ENCODE results near the gene MMP1. TPM values are rescaled to one million over a fixed set of nuclear protein-coding genes. Genes with fewer than 3 reads are reported as not detected.

Gene MMP1
- total RNA-seq, 1 donor from 2014 or later, result 4.1 TPM

DNA sequence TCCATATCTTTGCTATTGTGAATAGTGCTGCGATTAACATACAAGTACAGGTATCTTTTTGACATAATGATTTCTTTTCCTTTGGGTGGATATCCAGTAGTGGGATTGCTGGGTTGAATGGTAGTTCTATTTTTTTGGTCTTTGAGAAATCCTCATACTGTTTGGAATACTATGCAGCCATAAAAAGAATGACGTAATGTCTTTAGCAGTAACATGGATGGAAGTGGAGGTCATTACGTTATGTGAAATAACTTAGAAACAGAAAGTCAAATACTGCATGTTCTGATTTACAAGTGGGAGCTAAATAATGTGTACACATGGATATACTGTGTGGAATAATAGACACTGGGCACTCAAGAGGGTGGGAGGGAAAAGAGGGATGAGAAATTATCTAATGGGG is 13.6 kb downstream of the MMP1 start:
- H3K27me3 Mint-ChIP-seq (ENCODE audit: low read depth), result no peaks in the 10 kb centered on the region
- no peak overlapping the region for H3K27ac Mint-ChIP-seq (ENCODE audit: unreplicated experiment)
- peaks cover 1% of the 10 kb centered on the region for H3K36me3 Mint-ChIP-seq (ENCODE audit: low read depth)
- no peak overlapping the region for H3K4me3 Mint-ChIP-seq (ENCODE audit: unreplicated experiment)
- peaks cover 4% of the 10 kb centered on the region for H3K9me3 Mint-ChIP-seq (ENCODE audit: low read depth)
- peaks cover 12% of the 10 kb centered on the region for H3K4me1 Mint-ChIP-seq (ENCODE audit: low read depth)
- DNase-seq (ENCODE audit: low spot score), result no peak
- TF ChIP-seq, protein P1, sequence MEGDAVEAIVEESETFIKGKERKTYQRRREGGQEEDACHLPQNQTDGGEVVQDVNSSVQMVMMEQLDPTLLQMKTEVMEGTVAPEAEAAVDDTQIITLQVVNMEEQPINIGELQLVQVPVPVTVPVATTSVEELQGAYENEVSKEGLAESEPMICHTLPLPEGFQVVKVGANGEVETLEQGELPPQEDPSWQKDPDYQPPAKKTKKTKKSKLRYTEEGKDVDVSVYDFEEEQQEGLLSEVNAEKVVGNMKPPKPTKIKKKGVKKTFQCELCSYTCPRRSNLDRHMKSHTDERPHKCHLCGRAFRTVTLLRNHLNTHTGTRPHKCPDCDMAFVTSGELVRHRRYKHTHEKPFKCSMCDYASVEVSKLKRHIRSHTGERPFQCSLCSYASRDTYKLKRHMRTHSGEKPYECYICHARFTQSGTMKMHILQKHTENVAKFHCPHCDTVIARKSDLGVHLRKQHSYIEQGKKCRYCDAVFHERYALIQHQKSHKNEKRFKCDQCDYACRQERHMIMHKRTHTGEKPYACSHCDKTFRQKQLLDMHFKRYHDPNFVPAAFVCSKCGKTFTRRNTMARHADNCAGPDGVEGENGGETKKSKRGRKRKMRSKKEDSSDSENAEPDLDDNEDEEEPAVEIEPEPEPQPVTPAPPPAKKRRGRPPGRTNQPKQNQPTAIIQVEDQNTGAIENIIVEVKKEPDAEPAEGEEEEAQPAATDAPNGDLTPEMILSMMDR (IDR thresholded peaks at IDR 0.05), result no peak

DNA sequence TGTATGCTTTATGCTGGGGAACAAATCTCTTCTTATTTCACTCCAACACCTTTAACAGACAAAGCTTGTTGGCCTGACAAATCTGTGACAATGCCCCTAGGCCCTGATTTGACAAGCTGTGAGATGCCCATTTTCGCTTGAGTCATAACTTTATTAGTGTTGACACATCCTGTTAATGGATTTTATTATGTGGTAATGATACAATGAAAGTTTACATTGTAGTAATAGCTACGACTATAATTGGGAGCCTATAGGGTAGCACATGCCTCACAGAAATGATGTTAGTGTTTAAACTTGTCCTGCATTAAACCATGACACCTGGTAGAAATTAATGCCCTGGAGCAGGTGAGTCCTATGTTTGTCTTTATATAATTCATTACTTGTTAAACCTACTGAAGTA is 14.2 kb downstream of the MMP1 start:
- Mint-ChIP-seq H3K27me3 (ENCODE audit: low read depth) (no peaks in the 10 kb centered on the region), H3K9me3 (ENCODE audit: low read depth) (peaks cover 4% of the 10 kb centered on the region), H3K27ac (ENCODE audit: unreplicated experiment) (no peak overlapping the region), H3K4me3 (ENCODE audit: unreplicated experiment) (no peak overlapping the region), H3K4me1 (ENCODE audit: low read depth) (peaks cover 12% of the 10 kb centered on the region), H3K36me3 (ENCODE audit: low read depth) (peaks cover 1% of the 10 kb centered on the region)
- TF ChIP-seq, protein P1 (IDR thresholded peaks at IDR 0.05), result no peak
- DNase-seq (ENCODE audit: low spot score), result no peak

DNA sequence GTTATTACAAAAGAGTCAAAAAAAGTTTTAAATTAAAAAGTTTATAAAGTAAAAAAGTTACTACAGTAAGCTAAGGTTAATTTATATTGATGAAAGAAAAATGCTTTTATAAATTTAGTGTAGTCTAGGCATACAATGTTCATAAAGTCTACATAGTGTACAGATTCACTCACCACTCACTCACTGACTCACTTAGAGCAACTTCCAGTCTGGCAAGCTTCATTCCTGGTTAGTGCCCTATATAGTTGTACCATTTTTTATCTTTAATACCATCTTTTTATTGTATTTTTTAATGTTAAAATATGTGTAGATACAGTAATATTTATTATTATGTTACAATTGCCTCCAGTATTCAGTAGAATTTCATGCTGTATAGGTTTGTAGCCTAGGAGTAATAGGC is 14.9 kb downstream of the MMP1 start:
- H3K4me3 Mint-ChIP-seq (ENCODE audit: unreplicated experiment), result no peak overlapping the region
- H3K4me1 Mint-ChIP-seq (ENCODE audit: low read depth), result peaks cover 12% of the 10 kb centered on the region
- no peak overlapping the region for H3K27ac Mint-ChIP-seq (ENCODE audit: unreplicated experiment)
- DNase-seq (ENCODE audit: low spot score), result no peak
- peaks cover 4% of the 10 kb centered on the region for H3K9me3 Mint-ChIP-seq (ENCODE audit: low read depth)
- peaks cover 1% of the 10 kb centered on the region for H3K36me3 Mint-ChIP-seq (ENCODE audit: low read depth)
- TF ChIP-seq, protein P1 (IDR thresholded peaks at IDR 0.05), result no peak
- no peaks in the 10 kb centered on the region for H3K27me3 Mint-ChIP-seq (ENCODE audit: low read depth)

DNA sequence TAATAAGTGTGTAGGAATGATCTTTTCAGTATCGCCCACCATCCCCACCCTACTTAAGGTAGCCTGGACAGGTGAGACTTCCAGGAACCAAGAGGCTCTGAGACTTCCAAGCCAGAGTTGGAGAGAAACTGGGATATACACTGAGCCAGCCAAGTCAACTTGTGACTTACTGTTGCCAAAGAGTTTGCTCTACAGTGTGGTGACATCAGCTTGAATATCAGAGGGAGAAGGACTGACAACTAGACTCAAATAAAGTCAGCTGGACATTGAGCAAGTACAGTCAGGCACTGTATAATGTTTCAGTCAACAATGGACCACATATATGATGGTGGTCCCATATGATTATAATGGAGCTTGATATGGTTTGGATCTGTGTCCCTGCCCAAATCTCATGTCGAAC is 16.3 kb downstream of the MMP1 start:
- H3K36me3 Mint-ChIP-seq (ENCODE audit: low read depth), result peaks cover 1% of the 10 kb centered on the region
- peaks cover 12% of the 10 kb centered on the region for H3K4me1 Mint-ChIP-seq (ENCODE audit: low read depth)
- no peaks in the 10 kb centered on the region for H3K27me3 Mint-ChIP-seq (ENCODE audit: low read depth)
- peaks cover 4% of the 10 kb centered on the region for H3K9me3 Mint-ChIP-seq (ENCODE audit: low read depth)
- DNase-seq (ENCODE audit: low spot score), result no peak
- H3K27ac Mint-ChIP-seq (ENCODE audit: unreplicated experiment), result no peak overlapping the region
- TF ChIP-seq, protein P1 (IDR thresholded peaks at IDR 0.05), result no peak
- no peak overlapping the region for H3K4me3 Mint-ChIP-seq (ENCODE audit: unreplicated experiment)

DNA sequence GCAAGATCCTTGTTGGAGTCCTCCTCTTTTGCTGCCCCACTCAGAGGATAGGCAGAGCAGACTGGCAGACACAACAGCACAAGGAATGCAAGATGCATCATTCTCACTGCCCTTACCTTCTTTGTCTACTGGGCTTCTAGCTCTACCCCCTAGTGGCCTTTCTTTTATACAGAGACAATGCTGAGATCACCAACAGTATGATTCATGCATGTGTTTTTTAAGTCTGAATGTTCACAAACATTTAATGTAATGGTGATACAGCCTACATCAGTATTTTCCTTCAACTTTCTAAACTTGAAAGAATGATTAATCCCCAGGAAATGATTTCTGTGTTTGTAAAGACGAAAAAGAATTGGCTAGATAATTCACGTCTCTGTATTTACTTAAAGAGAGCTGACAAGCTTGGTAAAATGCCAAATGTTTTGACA is 17.5 kb downstream of the MMP1 start, which contains the start of gene MMP10:
Gene MMP10, minus strand, starts transcription at position 138 of the 428 bp plus-strand sequence. Its CDS starts 37 bp downstream, at position 101.
- TF ChIP-seq, protein P1 (IDR thresholded peaks at IDR 0.05), result peak; percentile 74
- no peaks in the 10 kb centered on the region for H3K27me3 Mint-ChIP-seq (ENCODE audit: low read depth)
- H3K4me1 Mint-ChIP-seq (ENCODE audit: low read depth), result peaks cover 12% of the 10 kb centered on the region
- H3K4me3 Mint-ChIP-seq (ENCODE audit: unreplicated experiment), result no peak within 1 kb of the TSS
- no peak for DNase-seq (ENCODE audit: low spot score)
- H3K9me3 Mint-ChIP-seq (ENCODE audit: low read depth), result peaks cover 4% of the 10 kb centered on the region
- peaks cover 1% of the 10 kb centered on the region for H3K36me3 Mint-ChIP-seq (ENCODE audit: low read depth)
- no peak within 1 kb of the TSS for H3K27ac Mint-ChIP-seq (ENCODE audit: unreplicated experiment)

Measured in chondrocyte (in vitro differentiated cells).